ENCODE measurements around the gene CENPP.
A peak's percentile ranks its signal among the peaks of the same experiment; 100 is the strongest.

The CENPP gene

GRCh38 chr9:92325269-92325990 lies at the start of gene CENPP, which contains the start of gene NOL8:
Gene CENPP, plus strand, starts transcription at chr9:92325953.
Gene NOL8, minus strand, starts transcription at chr9:92325350. Its CDS starts 1,189 bp downstream, at chr9:92324161.
- peak; percentile 53 for DNase-seq

GRCh38 chr9:92276331-92277032 lies 49.3 kb upstream of the CENPP start:
- no peak for DNase-seq

- no peak for DNase-seq
These were observed 47.6 kb upstream of the CENPP start for GRCh38 chr9:92278110-92278509.

GRCh38 chr9:92279302-92279701 lies 46.5 kb upstream of the CENPP start:
- DNase-seq = no peak

GRCh38 chr9:92289708-92290390 lies 35.9 kb upstream of the CENPP start:
- no peak for DNase-seq

- no peak for DNase-seq
These were observed 34.8 kb upstream of the CENPP start for GRCh38 chr9:92290785-92291429.

- no peak for DNase-seq
These were observed 34.2 kb upstream of the CENPP start for GRCh38 chr9:92291577-92291976.

GRCh38 chr9:92292338-92293074 lies 33.2 kb upstream of the CENPP start:
- no peak for DNase-seq

GRCh38 chr9:92293075-92293354 lies 32.7 kb upstream of the CENPP start:
- no peak for DNase-seq

GRCh38 chr9:92293452-92294296 lies 32.1 kb upstream of the CENPP start, which contains the start of gene IARS1:
Gene IARS1, minus strand, starts transcription at chr9:92293697. Its CDS starts 4,278 bp downstream, at chr9:92289419.
- DNase-seq = peak; percentile 83

- no peak for DNase-seq
These were observed 31.5 kb upstream of the CENPP start for GRCh38 chr9:92294297-92294676.

GRCh38 chr9:92295240-92295790 lies 30.4 kb upstream of the CENPP start:
- no peak for DNase-seq

GRCh38 chr9:92295827-92296258 lies 29.9 kb upstream of the CENPP start:
- no peak for DNase-seq

- no peak for DNase-seq
These were observed 28.1 kb upstream of the CENPP start for GRCh38 chr9:92297611-92298010.

GRCh38 chr9:92298036-92298435 lies 27.7 kb upstream of the CENPP start:
- no peak for DNase-seq

GRCh38 chr9:92299116-92299515 lies 26.6 kb upstream of the CENPP start:
- DNase-seq = no peak

- DNase-seq = no peak
These were observed 24.8 kb upstream of the CENPP start for GRCh38 chr9:92300936-92301335.

GRCh38 chr9:92308893-92309292 lies 16.9 kb upstream of the CENPP start:
- DNase-seq = no peak

- no peak for DNase-seq
These were observed 15.2 kb upstream of the CENPP start for GRCh38 chr9:92310562-92310961.

GRCh38 chr9:92312887-92313623 lies 12.7 kb upstream of the CENPP start:
- DNase-seq = no peak

- DNase-seq = no peak
These were observed 12.1 kb upstream of the CENPP start for GRCh38 chr9:92313624-92314012.
